HG02840 (cell line): ENCODE data around the gene GLMN.

Experiments used
- ATAC-seq: cut with Tn5 transposase; IDR thresholded peaks from one replicate; pipeline ENCODE4 v1.9.1; 2021; ENCODE audit warnings: mild to moderate bottlenecking, moderate library complexity, moderate number of reproducible peaks; ENCODE audit not compliant: unreplicated experiment, low FRiP score

Gene GLMN, protein sequence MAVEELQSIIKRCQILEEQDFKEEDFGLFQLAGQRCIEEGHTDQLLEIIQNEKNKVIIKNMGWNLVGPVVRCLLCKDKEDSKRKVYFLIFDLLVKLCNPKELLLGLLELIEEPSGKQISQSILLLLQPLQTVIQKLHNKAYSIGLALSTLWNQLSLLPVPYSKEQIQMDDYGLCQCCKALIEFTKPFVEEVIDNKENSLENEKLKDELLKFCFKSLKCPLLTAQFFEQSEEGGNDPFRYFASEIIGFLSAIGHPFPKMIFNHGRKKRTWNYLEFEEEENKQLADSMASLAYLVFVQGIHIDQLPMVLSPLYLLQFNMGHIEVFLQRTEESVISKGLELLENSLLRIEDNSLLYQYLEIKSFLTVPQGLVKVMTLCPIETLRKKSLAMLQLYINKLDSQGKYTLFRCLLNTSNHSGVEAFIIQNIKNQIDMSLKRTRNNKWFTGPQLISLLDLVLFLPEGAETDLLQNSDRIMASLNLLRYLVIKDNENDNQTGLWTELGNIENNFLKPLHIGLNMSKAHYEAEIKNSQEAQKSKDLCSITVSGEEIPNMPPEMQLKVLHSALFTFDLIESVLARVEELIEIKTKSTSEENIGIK

DNA sequence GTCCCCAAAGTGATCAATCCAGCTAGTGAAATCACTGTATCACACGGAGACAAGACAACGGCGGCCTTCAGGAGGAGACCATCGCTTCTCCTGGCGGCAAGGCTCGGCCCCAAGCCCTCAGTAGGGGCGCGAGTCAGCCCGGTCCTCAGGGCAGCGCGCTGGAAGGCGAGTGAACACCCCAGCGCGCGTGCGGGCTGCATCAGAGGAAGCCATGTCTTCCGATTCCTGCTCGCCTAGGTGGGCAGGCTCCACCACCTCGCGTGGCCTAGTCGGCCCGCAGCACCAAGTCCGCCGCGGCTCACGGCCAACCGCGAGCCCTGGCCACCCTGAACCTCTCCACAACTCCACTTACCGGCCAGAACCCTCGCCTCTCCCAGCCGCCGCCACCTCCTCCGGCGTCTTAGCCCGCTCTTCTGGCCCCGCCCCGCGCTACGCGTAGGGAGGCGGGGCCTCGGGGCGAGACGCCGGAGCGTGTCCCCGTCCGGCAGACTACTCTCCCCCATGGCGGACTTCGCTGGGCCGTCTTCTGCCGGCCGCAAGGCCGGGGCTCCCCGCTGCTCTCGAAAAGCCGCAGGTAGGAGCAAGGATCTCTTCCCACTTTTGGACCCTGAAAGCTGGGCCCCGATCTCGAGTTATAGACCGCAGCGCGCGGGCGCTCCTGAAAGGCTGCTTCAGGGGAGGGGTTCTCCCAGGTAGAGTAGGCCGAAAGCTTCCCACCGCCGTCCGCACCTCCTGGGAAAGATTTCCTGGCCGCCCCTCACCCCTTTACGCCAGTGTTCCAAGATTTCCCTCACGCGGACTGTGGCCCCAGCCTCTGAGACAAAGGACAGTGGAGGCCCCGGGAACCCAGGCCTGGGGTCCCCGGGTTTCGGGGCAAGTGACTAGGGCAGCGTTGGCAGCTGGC is at the start of gene GLMN, which contains the start of gene RPAP2:
TSS of gene GLMN (minus strand) at position 415 of the 904 bp plus-strand sequence. CDS start 988 bp downstream, outside the sequence.
TSS of gene RPAP2 (plus strand) at position 487 of the 904 bp plus-strand sequence. CDS start at position 502, 15 bp downstream.
- peak; percentile 97 for ATAC-seq

DNA sequence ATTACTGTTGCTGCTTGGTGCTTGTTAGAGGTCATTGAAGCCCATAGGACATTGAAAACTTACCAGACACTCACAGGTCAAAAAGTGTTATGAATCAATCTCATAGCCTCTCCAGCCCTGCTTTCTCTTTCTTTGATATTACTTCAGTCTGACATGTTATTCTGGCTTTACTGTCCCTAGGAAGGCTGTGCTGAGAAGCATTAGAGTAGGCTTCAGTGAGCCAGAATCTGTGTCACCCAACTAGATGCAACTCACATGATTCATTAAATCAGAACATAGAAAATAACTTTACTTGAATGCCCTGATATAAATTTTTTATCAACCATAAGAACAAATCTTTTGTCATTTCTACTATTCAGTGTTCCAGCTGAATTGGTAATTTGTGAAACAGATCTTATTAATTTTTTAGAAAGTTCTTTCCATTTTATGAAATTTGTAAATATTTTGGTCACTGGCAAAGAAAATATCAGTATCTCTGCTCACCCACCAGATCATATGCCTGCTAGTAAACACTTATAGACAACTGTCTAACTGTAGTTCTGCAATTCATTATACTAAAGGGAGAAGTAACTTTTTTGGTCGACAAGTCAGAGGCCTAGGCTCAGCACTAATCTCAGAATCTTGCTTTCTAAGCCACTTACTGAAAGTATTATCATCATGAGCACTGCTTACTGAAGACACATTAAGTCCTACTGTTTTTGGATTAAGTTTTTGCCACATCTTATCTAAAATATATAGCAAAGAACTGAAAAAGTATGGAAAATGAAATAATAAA is 48.3 kb upstream of the GLMN start:
- no peak for ATAC-seq

DNA sequence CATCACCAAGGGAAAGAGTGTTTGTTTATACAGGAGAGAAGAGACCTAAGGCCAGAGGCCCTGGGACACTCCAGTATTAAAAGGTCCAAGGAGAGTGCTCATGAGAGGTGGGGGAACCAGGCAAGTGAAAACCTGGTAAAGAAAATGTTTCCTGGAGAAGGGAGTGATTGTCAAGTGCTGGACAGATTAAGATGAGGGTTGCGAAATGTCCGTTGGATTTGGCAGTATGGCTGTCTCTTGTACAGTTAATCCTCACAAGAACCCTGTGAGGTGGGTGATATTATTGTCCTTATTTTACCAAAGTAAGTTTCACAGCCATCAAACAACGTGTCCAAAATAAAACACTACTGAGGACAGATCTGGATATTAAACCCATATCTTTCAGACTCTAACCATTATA is 44.3 kb upstream of the GLMN start:
- ATAC-seq, result no peak

DNA sequence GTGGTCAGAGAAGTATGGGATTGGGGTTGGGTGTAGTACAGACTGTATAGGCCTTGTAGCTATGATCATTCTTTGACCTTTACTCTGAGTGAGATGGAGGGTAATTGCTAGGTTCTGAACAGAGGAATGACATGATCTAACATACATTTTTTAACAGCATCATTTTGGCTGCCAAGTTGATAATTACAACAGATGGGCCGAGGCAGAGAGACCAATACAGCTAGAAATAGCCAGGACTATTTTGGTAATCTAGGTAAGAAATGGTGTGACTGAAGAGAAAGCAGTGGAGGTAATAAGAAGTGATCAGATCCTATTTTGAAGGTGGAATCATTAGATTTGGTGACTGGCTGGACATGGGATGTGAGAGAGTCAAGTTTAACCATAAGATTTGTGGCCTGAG is 43.6 kb upstream of the GLMN start:
- no peak for ATAC-seq

DNA sequence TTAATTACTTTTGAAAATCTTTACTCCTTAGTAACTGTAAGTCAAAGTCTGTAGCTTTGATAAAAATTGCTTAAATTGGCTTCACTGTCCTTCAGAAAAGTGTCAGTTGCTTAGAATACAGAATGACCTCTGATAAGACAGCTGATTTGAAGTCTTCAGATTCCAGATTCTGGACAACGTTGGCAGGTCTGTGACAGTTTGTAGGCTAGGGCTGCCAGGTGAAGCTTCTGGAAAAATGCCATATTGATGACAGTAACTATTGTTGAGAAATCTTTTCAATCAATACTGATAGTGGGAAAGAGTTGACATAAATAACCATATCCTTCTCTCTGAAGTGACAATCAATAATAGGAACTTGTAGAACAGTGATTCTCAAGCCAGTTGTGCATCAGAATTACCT is 41.4 kb upstream of the GLMN start:
- no peak for ATAC-seq

DNA sequence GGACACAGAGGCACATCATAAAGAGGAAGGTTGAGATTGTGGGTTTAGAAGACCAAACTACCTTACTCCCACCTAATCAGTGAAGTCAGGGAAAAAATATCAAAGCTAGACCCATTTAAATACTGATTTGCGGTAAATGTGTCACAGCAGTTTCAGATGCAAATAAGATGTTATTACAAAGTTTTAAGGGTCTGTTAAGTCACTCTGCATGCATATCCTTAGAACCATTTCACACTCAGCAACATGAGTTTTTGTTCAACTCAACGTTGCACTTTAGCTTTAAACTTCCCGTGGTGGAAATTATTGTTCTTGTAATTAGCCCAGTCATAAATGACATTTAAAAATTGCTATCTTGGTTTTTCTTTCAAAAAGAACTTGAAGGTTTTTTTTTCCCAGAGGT is 34.9 kb upstream of the GLMN start:
- ATAC-seq, result no peak

DNA sequence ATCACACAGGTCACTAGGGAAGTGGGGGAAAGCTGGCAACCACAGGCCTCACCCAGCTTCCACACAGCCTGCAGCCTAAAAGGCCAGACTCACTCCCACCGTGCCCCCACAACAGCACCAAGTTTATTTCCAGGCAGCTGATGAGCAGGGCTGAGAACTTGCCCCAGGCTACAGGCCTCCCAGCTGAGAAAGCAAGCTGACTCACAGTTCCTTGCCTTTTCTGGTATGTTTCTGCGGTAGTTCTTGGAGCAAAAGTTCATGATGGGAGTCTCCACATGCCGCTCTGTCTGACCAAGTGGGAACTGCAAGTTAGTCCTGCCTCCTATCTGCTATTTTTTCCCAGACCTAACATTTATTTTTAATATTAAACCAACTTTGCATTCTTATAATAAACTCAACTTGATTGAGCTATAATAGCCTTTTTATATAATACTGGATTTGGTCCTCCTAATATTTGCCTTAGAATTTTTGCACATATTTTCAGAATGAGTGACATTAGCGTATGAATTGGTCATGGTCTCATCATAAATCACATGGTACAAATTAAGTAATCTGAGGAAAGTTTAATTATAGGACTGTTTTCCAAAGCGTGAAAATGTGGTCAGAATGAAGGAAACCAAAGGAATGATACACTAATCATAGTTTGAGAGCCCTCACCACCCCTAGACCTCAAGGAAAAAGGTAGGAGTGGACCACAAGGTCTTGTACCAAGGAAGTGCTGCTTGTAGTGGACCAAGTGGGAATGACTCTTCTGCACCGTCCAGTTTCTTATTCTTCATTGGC is 30.8 kb upstream of the GLMN start:
- ATAC-seq, result no peak

DNA sequence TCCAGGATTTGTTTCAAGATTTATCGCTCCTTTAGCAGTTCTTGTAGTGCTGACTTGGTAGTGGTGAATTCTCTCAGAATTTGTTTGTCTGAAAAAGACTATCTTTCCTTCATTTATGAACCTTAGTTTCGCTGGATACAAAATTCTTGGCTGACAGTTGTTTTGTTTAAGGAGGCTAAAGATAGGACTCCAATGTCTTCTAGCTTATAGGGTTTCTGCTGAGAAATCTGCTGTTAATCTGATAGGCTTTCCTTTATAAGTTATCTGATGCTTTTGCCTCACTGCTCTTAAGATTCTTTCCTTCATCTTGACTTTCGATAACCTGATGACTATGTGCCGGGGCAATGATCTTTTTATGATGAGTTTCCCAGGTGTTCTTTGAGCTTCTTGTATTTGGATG is 29.0 kb upstream of the GLMN start:
- no peak for ATAC-seq

DNA sequence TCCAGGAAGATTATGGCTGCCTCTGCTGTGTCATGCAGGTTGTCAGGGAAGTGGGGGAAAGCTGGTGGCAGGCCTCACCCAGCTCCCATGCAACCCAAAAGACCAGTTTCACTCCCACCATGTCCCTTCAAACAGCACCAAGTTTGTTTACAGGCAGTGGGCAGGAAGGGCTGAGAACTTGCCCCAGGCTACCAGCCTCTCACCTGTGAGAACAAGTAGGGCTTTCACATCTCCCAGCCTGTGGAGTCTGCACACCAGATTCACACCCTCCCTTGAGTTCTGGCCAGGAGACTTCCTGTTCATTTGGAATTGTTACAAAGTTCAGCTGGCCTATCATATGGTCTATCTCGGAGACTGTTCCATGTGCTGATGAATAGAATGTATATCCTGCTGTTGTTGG is 27.9 kb upstream of the GLMN start:
- ATAC-seq, result no peak

DNA sequence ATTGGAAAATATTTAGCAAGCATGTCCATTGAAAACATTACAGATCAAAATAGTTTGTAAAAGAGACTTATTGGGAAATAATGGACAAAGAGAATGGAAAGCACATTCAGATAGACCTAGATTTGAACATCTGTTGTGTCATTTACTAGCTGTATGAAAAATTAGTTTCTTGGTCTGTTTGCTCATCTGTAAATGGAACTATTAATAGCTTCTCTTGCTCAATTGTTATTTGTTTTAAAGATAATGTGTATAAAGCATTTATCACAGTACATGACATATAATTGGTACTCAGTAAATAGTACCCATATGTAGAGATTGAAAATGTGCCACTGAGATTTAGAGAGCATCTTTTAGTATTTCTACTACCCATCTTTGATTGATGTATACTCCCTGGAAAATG is 26.0 kb upstream of the GLMN start:
- ATAC-seq, result no peak

DNA sequence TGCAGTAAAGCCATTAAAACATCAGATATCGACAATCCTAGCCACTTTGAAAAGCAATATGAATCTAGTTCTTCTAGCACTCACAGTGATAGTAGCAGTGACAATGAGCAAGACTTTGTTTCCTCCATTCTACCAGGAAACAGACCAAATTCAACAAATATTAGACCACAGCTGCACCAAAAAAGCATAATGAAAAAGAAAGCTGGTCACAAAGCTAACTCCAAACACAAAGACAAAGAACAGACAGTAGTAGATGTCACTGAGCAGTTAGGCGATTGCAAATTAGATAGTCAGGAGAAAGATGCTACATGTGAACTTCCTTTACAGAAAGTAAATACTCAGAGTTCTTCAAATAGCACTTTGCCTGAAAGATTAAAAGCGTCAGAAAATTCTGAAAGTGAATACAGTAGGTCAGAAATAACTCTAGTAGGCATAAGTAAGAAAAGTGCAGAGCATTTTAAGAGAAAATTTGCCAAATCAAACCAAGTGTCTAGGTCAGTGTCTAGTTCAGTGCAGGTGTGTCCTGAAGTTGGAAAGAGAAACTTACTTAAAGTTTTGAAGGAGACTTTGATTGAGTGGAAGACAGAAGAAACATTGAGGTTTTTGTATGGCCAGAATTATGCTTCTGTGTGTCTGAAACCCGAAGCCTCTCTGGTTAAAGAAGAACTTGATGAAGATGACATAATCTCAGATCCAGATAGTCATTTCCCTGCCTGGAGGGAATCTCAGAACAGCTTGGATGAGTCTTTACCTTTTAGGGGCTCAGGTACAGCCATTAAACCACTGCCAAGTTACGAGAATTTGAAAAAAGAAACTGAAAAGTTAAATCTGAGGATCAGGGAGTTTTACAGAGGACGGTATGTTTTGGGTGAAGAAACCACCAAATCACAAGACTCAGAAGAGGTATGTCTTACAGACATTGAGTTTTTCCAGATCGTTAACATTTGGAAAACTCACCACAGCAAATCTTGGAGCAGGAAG is 25.0 kb upstream of the GLMN start:
- ATAC-seq, result no peak

DNA sequence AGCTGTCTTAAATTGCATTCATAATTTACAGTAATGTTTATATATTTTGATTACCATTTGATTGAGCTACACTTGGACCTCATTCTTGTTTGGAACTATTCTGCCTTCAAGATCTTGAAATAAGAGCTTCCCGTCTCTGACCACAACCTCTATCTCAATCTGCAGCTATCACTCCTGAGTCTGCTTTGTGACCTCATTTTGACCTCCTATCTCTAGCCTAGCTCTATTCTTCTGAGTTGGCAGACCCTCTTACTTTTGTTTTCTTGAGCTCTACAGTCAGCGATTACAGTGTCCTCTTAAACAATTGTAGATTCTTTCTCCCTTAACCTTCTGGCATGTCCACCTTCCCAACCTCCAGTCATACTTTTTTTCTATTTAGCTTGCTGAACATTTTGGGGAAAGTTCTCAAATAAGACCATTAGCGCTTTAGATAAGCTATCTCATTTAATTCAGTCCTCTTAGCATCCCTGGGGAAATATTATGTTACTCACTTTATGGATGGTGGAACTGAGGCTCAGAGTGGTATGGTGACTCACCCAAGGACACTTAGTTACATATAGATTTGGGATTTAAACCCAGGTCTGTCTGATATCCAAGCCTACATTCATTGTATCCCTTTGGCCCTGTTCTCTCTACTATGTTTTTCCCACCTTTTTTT is 19.2 kb upstream of the GLMN start:
- ATAC-seq, result no peak

DNA sequence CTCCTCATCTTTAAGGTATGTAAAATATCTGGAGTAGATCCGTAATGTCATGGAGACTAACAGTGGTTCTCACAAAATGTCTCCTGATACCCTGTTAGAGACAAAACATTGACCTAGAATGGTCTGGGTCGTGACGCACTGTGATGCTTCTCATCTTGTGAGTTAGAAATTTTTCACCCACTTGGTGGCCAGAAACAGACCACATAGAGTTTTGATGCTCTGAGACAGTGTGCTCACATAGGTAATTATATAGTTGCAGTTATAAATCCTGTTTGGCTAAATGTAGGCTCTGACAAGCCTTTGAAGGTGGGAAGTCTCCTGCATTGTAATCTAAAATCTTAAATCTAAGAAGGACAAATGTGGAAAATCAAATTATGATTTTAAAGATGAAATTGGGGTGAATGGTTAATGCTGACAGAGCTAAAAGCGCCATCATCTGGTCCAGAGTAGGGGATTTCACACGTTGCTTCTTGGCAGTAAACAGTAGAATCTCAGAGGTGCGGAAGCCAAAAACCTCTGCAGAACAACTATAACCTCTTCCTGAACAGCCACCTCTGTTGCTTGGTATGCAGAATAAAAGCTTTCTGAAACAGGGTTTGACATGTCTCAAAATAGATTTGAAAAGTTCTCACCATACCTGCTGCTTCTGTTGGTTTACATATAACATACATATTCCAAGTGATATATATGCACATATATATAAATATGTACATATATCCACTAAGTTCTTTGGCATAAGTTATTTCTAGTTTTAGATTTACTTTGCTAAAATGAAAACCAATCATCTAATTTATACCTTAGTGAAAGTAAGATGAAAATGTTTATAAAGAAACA is 17.2 kb upstream of the GLMN start:
- ATAC-seq, result no peak

DNA sequence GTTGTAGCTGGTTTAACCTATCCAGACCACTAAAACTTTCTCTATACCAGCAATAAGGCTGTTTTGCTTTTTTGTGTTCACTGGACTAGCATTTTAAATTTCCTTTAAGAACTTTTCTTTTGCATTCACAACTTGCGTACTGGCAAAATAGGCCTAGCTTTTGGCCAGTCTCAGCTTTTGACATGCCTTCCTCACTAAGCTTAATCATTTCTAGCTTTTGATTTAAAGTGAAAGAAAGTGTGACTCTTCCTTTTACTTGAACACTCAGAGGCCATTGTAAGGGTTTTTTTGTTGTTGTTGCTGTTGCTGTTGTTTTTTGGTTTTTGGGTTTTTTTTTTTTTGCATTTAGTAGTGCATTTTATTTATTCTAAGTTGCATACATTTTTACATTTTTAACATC is 15.2 kb upstream of the GLMN start:
- ATAC-seq, result no peak

DNA sequence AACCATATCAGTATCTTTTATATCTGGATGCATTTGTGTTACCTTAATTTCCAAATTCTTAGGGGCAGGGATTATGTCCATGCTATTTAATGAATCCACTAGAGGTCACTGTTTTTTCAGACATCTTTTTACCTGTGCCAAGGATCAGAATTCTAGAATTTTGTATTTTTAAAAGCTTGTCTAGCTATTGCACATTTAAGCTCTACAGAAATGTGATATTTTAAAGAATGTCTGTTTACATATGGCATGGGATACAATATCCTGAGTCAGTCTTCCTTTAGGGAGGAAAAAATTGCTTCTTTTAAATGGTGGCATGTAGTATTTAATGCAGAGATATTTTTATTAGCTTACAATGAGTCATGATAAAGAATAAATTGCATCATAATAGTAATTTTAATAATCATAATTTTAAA is 11.4 kb upstream of the GLMN start:
- no peak for ATAC-seq

DNA sequence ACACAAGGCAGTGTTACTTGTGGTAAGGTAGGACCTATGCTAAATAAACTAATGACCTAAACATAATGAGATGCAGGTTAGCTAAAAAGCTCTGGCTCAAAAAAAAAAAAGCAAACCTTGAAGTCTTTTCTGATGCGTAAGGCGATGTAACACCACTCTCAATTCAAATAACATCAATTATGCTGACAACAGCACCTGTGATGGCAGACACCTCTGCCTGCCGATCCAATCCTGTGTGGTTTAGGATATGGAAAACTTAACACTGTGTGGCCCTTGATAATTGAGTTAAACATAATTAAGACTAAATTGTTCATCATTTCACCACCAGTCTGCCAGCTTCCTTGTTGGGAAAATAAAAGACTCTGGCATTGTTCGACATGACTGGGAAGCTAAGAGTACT is 9.2 kb upstream of the GLMN start:
- no peak for ATAC-seq

DNA sequence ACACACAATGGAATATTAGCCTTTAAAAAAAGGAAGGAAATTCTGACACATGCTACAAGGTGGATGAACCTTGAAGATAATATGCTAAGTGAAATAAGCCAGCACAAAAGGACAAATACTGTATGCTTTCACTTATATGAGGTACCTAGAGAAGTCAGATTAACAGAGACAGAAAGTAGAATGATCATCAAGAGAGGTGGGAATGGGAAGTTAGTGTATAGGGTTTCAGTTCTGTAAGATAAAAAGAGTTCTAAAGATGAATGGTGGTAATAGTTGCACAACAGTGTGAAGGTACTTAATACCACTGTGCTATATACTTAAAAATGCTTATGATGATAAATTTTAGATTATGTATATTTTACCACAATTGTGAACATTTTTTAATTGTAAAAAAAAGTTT is 7.2 kb upstream of the GLMN start:
- no peak for ATAC-seq
